Activated CD8-positive, alpha-beta T cell treated with anti-CD3 and anti-CD28 coated beads for 36 hours (primary cell): Measurements from ENCODE around the gene SPEF1. TPM values are rescaled to one million over a fixed set of nuclear protein-coding genes. Genes with fewer than 3 reads are reported as not detected.

ENCODE experiments used
- ATAC-seq: fragments of 200-7000 bp; cut with Tn5 transposase; one replicate; pipeline ENCODE4 v1.10.0; 2021; ENCODE audit warnings: mild to moderate bottlenecking, moderate library complexity
- CTCF ChIA-PET: fragments of 350-600 bp; sonication (Branson Sonifier 250); formaldehyde crosslinking; loops from one replicate; lab custom pipeline; 2021; ENCODE audit warnings: antibody characterized with exemption; lab: Charles Lee
- POLR2A ChIA-PET: fragments of 350-600 bp; sonication (Branson Sonifier 250); formaldehyde crosslinking; loops from one replicate; lab custom pipeline; 2021; ENCODE audit warnings: antibody characterized with exemption; lab: Charles Lee
- DNase-seq: peaks from one replicate; pipeline ENCODE4 v3.0.0-alpha.2; 2020
- H3K27ac Mint-ChIP-seq: one replicate; pipeline ENCODE4 v1.8.0; 2021; ENCODE audit warnings: mild to moderate bottlenecking, mixed read lengths
- H3K27me3 Mint-ChIP-seq: one replicate; pipeline ENCODE4 v1.8.0; 2021; ENCODE audit warnings: mixed read lengths
- H3K36me3 Mint-ChIP-seq: one replicate; pipeline ENCODE4 v1.8.0; 2021; ENCODE audit warnings: low read depth, mixed read lengths
- H3K4me1 Mint-ChIP-seq: one replicate; pipeline ENCODE4 v1.8.0; 2021; ENCODE audit warnings: low read depth, mixed read lengths
- H3K4me3 Mint-ChIP-seq: one replicate; pipeline ENCODE4 v1.8.0; 2021; ENCODE audit warnings: mild to moderate bottlenecking, moderate library complexity, mixed read lengths
- H3K9me3 Mint-ChIP-seq: one replicate; pipeline ENCODE4 v1.8.0; 2021; ENCODE audit warnings: mixed read lengths
- intact Hi-C: fragments of 100-400 bp; cut with micrococcal nuclease; formaldehyde crosslinking; loops from one replicate; pipeline ENCODE4 v1.10.0; 2022
- total RNA-seq, 2 experiments: library from RNA; stranded (reverse); gene quantifications; one replicate each; pipeline ENCODE4 v1.2.3, GENCODE V29; 2021
- TF ChIP-seq, protein P1 (sequence below): fragments of 200-600 bp; IDR thresholded peaks from one replicate; pipeline ENCODE4 v1.8.0; 2022; ENCODE audit warnings: antibody characterized with exemption, mild to moderate bottlenecking

SPEF1 gene
- total RNA-seq, 2 experiments from 2014 or later: 0.23 TPM; not detected in 1

DNA sequence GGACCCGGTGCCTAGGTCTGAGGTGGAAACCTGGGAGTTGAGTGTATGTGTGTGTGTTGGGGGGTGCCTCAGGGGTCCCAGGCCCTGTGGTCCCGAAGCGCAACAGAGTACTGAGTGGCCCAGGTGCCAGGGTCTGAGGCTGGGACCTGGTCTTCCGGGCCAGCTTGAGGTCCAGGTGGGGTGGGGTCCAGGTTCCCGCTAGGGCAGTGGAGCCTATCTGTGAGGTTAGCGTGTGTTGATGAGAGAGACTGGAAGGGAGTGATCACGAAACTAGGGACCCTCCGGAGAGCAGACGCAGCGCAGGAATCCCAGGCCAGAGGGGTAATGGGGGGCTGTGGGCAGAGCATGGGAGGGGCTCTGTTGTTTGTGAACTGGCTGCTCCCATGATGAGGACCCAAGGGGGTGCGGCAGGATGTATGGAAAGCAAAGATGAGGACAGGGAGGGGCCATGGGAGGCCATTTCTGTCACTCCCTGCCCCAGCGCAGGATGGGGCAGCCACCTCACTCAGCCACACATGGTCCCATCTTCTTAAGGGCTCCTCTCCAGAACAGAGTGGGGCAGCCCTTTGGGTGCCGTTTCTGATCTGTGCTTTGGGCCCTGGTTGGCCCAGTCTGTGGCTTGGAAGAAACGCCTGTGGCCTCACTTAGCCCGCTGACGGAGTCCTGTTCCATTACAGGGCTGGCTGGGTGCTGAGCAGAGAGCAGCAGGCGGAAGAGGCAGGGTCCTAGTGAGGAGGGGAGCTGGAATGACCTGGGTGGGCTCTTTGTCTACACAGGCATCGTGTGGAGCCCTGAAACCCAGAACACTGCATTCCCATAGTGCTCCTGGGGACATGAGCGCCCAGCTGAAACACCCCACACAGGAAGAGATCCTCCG lies 47.9 kb downstream of the SPEF1 start:
- ChIA-PET POLR2A (no interaction called here), CTCF (no interaction called here)
- Mint-ChIP-seq H3K27me3 (peaks cover 28% of the 10 kb centered on the region), H3K36me3 (no peaks in the 10 kb centered on the region), H3K9me3 (no peaks in the 10 kb centered on the region), H3K4me1 (no peaks in the 10 kb centered on the region), H3K27ac (no peak overlapping the region), H3K4me3 (no peak overlapping the region)
- DNase-seq (no peak), ATAC-seq (no peak)
- intact Hi-C loops: no loop called here
- TF ChIP-seq, protein P1, sequence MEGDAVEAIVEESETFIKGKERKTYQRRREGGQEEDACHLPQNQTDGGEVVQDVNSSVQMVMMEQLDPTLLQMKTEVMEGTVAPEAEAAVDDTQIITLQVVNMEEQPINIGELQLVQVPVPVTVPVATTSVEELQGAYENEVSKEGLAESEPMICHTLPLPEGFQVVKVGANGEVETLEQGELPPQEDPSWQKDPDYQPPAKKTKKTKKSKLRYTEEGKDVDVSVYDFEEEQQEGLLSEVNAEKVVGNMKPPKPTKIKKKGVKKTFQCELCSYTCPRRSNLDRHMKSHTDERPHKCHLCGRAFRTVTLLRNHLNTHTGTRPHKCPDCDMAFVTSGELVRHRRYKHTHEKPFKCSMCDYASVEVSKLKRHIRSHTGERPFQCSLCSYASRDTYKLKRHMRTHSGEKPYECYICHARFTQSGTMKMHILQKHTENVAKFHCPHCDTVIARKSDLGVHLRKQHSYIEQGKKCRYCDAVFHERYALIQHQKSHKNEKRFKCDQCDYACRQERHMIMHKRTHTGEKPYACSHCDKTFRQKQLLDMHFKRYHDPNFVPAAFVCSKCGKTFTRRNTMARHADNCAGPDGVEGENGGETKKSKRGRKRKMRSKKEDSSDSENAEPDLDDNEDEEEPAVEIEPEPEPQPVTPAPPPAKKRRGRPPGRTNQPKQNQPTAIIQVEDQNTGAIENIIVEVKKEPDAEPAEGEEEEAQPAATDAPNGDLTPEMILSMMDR: no peak

DNA sequence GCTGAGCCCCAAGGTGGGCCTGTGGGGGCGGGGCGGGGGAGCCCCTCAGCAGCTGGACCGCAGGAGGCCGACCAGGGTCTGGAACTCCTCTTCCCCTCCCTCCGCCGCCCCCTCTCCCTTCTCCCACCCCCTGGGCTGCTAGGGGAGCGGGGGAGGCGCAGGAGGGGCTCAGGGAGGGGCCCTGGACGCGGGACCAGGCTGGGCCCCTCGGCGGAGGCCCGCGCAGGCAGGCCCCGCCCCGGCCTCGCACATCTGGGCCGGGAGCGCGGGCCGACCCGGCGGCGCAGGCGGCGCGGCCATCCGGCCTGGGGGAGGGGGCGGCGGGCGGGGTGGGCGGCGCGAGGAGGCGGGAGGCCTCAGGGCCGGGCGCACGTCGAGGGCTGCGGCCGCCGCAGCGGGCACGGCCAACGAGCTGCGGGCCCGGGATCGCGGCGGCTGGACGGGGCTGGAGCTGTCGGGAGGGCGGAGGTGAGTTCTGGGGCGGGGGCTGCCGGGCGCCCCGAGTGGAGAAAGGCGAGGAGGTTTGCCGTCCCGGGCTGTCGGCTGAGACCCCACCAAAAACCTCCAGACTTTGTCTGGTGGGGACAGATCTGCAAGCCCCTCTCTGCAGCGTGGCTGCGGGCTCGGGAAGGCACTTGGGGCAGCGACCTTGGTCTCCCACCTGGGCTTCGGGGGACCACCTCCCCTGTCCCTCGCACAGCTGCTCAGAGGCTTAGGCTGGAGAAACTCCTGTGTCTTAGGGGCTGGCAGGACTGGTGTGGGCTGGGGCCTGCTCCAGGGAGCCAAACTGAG lies 48.7 kb downstream of the SPEF1 start, which contains the start of gene HSPA12B:
Gene HSPA12B (plus strand): TSS at position 359 of the 792 bp plus-strand sequence. CDS start 5,990 bp downstream, outside the sequence.
- TF ChIP-seq, protein P1: no peak
- ChIA-PET POLR2A (no interaction called here), CTCF (no interaction called here)
- DNase-seq: no peak
- no peak within 1 kb of the TSS for H3K4me3 Mint-ChIP-seq
- H3K9me3 Mint-ChIP-seq: no peaks in the 10 kb centered on the region
- intact Hi-C loops: no loop called here
- ATAC-seq: no peak
- no peak within 1 kb of the TSS for H3K27ac Mint-ChIP-seq
- no peaks in the 10 kb centered on the region for H3K4me1 Mint-ChIP-seq
- peaks cover 33% of the 10 kb centered on the region for H3K27me3 Mint-ChIP-seq
- H3K36me3 Mint-ChIP-seq: no peaks in the 10 kb centered on the region

DNA sequence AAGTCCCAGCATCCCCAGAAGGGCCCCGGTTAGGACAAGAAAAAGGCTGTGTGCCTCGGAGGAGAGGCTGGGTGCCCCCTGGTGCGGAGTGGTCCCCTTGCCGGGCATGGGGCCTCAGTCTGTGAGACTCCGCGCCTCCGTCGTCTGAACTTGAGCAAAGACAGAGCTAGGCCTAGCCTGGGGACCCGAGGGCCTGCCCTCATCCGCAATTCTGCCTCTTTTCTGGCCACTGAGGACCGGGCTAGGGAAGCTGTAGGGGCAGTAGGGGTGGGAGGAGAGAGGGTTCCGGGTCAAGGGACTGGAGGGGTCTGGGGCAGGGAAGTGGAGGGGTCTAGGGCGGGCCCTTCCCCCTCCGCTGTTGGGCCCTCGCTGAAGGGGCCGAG lies 49.3 kb downstream of the SPEF1 start:
- H3K27me3 Mint-ChIP-seq: peaks cover 39% of the 10 kb centered on the region
- no peaks in the 10 kb centered on the region for H3K36me3 Mint-ChIP-seq
- ATAC-seq (no peak), DNase-seq (no peak)
- ChIA-PET CTCF (interaction anchor here (1.1 to 1.3 kb wide), 2 partner anchors 16 to 21 kb away, joined by 3 to 6 read pairs; no protein-coding TSS in a partner anchor), POLR2A (no interaction called here)
- H3K4me3 Mint-ChIP-seq: no peak overlapping the region
- H3K27ac Mint-ChIP-seq: no peak overlapping the region
- no peaks in the 10 kb centered on the region for H3K9me3 Mint-ChIP-seq
- no peaks in the 10 kb centered on the region for H3K4me1 Mint-ChIP-seq
- intact Hi-C loops: no loop called here
- TF ChIP-seq, protein P1: no peak

DNA sequence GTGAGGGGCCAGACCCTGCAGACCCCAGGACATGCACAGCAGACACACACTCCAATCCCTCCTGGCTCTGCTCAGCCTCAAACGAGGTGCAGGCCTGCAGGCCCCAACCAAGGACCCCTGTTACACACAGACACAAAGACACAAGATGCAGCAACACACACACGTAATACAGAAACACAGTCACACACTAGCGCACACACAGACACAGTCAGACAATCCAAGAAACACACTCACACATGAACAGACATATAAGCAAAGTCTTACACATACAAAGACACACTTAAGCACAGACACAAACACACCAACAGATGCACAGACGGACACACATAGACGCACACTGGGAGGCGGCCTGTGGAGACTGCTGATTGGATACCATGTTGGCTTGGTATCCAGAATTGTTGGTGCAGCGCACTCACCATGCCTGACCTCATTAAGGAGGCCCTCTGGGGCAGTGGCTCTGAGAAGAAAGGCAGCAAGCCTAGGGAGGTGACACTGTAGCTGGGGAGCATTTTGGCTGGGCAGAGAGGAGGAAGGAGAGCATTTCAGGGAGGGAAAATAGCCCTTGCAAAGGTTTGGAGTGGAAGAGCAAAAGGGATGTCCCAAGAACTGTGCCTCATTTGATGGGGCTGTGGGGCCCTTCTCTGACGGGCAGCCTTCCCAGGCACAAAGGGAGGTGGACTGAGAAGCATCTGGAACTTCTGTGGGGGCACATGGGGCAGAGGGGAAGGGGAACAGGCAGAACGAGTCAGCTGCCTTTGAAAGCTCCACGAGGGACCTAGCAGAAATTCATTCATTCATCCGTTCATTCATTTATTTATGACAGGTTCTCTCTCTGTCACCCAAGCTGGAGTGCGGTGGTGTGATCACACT lies 50.2 kb downstream of the SPEF1 start:
- intact Hi-C loops: no loop called here
- Mint-ChIP-seq H3K36me3 (no peaks in the 10 kb centered on the region), H3K9me3 (no peaks in the 10 kb centered on the region), H3K27me3 (peaks cover 40% of the 10 kb centered on the region), H3K4me1 (no peaks in the 10 kb centered on the region), H3K4me3 (no peak overlapping the region), H3K27ac (no peak overlapping the region)
- ATAC-seq: no peak
- TF ChIP-seq, protein P1: no peak
- DNase-seq: no peak
- ChIA-PET CTCF (interaction anchor here (1.1 to 1.3 kb wide), 2 partner anchors 17 to 20 kb away, joined by 3 to 6 read pairs; no protein-coding TSS in a partner anchor), POLR2A (interaction anchor here (0.6 kb wide), 1 partner anchor 200 kb away, joined by 3 read pairs; no protein-coding TSS in a partner anchor)
